Spleen (tissue), 7 donors: ENCODE data around the gene SAG.

Experiments
- CTCF ChIP-seq, 11 experiments: fragments of 200-600 bp in 7 of 11; fragments of 450-650 bp in 4 of 11; sonication (generic) in 4 of 11; IDR thresholded peaks in 8 of 11; conservative IDR thresholded peaks in 3 of 11; 1 replicate in 7 of 11; 2 replicates in 4 of 11; pipeline versions ENCODE4 v1.4.0 to v1.8.0; 2016 to 2021; ENCODE audit warnings: antibody characterized with exemption in 11 of 11, inconsistent platforms in 4 of 11, mild to moderate bottlenecking in 1 of 11
- POLR2A ChIP-seq, 3 donors: fragments of 450-650 bp; IDR thresholded peaks; one replicate each; pipeline ENCODE4 v1.5.1; 2017; ENCODE audit warnings: antibody characterized with exemption in 3 of 3, mild to moderate bottlenecking in 1 of 3
- donor health status: DM: no; HTN: no; CAD: no; lungs with moderate emphysema.
- donor health status: DM: no; HTN: no; CAD: no.
- donor health status: DM: no; HTN: no; CAD: no.

GRCh38 chr2:233353101-233353768 lies 45.6 kb downstream of the SAG start:
- TF ChIP-seq CTCF (IDR thresholded peaks at IDR 0.05 in 8 of 11, conservative IDR thresholded peaks at IDR 0.05 in 3 of 11) (no peak), POLR2A (IDR thresholded peaks at IDR 0.05) (no peak)
